NB4 (cell line): Measurements from ENCODE around the gene TRAPPC2L.

Experiments used
- MYC ChIP-seq: IDR thresholded peaks from 2 replicates; pipeline ENCODE4 v1.6.1; 2011; ENCODE audit warnings: low read depth, low read length
- POLR2A ChIP-seq: IDR thresholded peaks from 2 replicates; pipeline ENCODE4 v1.6.1; 2011; ENCODE audit warnings: mild to moderate bottlenecking; ENCODE audit not compliant: insufficient read length; ENCODE audit errors: extremely low read depth
- TF ChIP-seq, protein P1 (sequence below): IDR thresholded peaks from one replicate; pipeline ENCODE4 v1.5.1; 2012; ENCODE audit warnings: low read depth, low read length
- TF ChIP-seq, protein P2 (sequence below): IDR thresholded peaks from 2 replicates; pipeline ENCODE4 v1.6.1; 2011; ENCODE audit warnings: low read depth, low read length

DNA sequence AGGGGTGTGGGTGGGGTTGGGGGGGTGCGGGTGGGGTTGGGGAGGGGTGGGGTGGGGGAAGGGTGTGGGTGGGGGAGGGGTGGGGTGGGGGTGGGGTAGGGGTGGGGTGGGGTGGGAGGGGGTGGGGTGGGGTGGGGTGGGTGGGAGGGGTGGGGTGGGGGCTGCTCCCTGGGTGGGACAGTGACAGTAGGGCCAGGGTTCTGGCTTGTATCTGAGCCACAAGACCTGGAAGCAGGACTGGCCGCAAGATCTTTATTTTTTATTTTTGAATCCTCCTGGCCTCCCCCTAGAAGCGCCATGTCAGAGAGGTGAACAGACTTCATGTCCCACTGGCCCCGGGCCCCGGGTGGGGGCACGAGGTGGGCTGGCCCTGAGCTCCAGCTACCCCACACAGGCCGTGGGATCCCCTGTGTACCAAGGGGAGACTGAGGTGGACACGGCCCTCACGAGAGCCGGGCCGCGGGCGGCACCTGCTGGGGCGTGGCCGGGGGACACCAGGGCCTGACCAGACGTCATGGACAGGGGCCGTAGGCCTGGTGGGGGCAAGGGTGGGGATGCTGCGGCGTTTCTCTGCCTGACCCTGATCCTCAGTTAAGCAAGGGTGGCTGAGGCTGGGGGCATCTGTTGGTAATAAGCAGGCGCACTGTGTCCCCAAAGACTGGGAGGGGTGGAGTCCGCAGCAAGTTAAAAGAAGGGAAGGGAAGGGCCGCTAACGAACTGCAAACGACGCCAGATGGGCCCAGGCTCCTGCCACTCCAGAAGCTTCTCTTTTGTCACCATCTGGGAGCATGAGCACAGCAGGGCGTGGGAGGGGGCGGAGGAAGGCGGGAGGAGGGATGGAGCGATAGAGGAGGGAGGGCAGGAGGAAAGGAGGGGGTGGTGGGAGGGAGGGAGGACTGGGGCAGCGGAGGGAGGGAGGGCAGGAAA lies 31.8 kb downstream of the TRAPPC2L start:
- TF ChIP-seq, protein P1, sequence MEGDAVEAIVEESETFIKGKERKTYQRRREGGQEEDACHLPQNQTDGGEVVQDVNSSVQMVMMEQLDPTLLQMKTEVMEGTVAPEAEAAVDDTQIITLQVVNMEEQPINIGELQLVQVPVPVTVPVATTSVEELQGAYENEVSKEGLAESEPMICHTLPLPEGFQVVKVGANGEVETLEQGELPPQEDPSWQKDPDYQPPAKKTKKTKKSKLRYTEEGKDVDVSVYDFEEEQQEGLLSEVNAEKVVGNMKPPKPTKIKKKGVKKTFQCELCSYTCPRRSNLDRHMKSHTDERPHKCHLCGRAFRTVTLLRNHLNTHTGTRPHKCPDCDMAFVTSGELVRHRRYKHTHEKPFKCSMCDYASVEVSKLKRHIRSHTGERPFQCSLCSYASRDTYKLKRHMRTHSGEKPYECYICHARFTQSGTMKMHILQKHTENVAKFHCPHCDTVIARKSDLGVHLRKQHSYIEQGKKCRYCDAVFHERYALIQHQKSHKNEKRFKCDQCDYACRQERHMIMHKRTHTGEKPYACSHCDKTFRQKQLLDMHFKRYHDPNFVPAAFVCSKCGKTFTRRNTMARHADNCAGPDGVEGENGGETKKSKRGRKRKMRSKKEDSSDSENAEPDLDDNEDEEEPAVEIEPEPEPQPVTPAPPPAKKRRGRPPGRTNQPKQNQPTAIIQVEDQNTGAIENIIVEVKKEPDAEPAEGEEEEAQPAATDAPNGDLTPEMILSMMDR: no peak
- TF ChIP-seq POLR2A (no peak), MYC (no peak)
- TF ChIP-seq, protein P2, sequence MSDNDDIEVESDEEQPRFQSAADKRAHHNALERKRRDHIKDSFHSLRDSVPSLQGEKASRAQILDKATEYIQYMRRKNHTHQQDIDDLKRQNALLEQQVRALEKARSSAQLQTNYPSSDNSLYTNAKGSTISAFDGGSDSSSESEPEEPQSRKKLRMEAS: no peak
